Stimulated activated naive CD4-positive, alpha-beta T cell (primary cell): Measurements from ENCODE around the gene PKDCC.
A peak's percentile ranks its signal among the peaks of the same experiment; 100 is the strongest.

ENCODE experiments used
- DNase-seq, 6 experiments: peaks; one replicate each; lab custom pipeline; 2025; lab: John Stamatoyannopoulos, UW

PKDCC gene

GRCh38 chr2:42087137-42087856 is 39.5 kb downstream of the PKDCC start:
- no peak for DNase-seq

DNA sequence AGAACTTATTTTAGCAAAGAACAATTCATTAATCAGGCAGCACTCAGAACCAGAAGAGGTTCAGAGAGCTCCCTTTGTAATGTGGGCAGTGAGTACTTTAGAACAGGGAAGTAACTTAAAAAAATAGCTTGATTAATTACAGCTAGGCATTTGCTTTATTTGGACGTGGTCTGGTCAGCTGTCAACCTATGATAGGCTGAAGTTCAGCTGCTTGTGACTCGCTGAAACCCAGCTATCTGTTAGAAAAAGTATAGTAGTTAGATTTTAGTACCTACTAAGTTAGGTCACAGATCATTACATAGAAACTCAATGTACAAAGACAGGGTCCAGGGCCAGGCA is 40.0 kb downstream of the PKDCC start:
- DNase-seq, result no peak

DNA sequence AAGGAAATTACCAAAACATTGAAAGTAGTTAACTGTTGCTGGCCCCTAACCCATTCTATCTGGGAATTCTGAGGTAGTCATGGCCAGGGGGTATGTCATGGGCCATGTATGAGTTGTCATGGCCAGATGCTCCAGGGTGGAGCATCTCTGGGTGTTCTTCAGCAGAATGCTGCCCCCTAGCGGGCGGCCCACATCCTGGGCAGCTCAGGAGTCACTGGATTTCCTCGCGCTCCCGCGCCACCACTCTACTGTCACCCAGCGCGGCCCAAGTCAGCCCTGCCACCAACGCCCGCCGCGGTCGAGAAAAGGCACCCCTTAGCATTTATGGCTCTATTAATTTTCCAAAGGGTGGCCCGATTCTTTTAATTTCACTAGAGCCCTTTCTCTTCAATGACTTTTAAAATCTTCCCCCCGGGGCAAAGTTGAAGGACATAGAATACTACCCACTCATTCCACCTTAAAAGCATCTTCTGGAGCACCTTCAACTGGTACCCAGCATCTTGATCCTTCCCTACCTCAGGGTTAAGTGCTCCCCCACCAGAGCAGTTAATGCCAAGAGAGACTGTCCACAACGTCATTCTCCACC is 41.6 kb downstream of the PKDCC start:
- DNase-seq, result peak in 5 of 6 experiments; percentile 18 to 61 (median 50)

GRCh38 chr2:42090216-42090615 is 42.4 kb downstream of the PKDCC start:
- DNase-seq, result no peak

DNA sequence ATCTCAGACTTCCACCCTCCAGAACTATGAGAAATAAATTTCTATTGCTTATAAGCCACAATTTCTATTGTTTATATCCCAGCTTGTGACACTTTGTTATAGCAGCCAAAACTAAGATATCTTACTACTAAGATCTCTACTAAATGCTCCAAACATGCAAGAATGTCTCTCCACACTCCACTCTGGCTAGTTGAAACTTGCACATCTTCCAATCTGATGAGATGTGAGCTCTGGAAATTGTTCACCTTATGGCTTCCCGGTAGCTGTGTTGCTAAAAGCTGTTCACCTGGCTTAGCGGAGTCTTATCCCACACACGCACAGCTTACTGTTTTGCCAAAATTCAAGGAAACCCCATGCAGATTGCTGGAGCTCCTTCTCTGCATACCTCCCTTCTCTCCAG is 43.9 kb downstream of the PKDCC start:
- no peak for DNase-seq

DNA sequence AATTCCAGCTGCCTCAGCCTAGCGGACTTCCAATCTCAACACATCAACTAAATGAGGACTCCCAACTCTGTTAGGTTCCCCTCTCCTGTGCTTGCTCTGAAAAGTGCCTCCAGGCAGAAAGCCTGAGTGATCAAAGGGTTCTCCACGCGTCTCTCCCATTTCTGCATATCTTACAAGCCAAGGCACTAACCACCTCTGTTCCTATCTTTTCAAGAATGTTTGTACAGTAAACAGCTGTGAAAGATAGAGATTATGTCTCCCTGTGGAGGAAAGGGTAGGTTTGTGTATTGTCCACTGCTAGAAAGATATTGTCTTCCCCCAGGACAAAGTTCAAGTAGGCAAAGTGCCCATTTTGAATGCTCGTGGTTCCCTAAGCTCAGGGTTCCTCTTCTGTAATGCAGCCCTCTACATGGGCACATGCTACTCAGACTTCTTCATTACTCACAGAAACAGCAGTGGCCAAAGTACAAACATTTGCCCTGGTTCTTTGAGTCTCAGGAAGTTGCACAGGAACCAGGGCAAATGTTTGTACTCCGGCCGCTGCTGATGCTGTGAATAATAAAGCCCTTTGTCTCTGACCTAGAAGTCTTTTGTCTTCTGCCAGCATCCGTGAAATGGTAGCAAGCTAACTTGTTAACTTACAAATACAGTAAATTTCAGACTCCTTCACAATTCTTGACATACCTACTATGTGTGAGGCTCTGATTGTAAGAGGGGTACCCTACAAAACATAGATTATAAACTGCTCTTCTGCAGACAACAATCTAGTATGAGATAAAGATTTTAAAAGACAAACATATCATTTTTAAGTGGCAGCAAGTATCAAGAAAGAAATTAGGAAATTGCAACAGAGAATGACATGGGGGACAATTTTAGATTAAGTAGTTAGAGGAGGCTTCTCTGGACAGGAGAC is 44.5 kb downstream of the PKDCC start:
- DNase-seq, result no peak

GRCh38 chr2:42094114-42094513 is 46.3 kb downstream of the PKDCC start:
- DNase-seq, result no peak

GRCh38 chr2:42095923-42096408 is 48.1 kb downstream of the PKDCC start:
- peak; percentile 55 to 79 (median 67) for DNase-seq

GRCh38 chr2:42096869-42097591 is 49.2 kb downstream of the PKDCC start:
- DNase-seq, result no peak

- peak in 2 of 6 experiments; percentile 17 to 41 for DNase-seq
Measured at GRCh38 chr2:42098571-42099437, 51.0 kb downstream of the PKDCC start.

DNA sequence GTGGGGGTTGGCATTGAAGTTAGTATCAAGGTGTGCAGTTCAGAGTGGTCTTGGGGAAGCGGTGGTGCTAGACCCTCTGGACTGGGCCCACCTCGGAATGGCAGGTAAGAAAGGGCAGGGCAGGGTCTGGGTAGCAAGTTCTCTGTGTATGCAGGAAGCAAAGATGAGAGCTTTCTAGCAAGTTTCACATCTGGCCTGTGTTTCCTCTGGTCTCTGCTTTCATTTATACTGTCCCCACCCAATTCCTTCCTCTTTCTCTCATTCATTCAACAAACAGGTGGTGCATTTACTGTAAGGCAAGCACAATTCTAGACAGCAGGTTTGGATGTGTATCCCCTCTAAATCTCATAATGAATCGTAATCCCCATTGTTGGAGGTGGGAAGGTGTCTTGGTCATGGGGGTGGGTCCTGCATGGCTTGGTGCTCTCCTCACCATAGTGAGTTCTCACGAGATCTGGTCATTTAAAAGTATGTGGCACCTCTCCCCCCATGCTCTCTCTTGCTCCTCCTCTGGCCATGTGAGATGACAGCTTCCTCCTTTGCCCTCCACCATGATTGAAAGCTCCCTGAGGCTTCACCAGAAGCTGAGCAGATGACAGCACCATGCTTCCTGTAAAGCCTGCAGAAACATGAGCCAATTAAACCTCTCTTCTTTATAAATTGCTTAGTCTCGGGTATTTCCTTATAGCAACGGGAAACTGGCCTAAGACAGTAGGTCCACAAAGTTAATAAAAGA is 51.8 kb downstream of the PKDCC start:
- peak in 2 of 6 experiments; percentile 24 to 41 for DNase-seq

DNA sequence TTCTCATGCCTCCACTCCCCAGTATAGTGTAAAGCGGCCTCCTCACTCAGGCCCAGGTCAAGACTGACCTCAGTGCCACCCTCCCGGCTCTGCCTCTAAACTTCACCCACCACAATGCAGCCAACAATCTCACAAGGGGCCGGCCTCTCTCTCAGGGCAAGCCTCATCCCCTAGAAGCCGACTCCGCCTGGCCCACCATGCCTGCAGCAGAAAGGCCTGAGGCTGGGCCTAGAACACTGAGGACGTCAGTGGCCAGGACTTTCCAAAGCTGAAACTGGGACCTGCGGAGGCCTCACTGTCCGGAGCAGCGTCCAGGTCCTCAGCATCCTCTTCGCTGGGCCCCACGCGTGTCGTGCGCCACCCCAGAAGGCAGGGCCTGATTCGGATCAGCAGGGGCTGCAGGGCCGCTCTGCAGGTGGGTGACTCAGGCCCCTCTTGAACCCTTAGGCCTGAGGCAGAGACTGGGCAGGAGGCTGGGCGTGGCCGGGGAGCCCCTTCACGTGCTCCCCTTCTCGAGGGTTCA is 52.9 kb downstream of the PKDCC start:
- DNase-seq, result no peak

- peak; percentile 44 to 70 (median 62) for DNase-seq
Measured at GRCh38 chr2:42101206-42102023, 53.6 kb downstream of the PKDCC start.

DNA sequence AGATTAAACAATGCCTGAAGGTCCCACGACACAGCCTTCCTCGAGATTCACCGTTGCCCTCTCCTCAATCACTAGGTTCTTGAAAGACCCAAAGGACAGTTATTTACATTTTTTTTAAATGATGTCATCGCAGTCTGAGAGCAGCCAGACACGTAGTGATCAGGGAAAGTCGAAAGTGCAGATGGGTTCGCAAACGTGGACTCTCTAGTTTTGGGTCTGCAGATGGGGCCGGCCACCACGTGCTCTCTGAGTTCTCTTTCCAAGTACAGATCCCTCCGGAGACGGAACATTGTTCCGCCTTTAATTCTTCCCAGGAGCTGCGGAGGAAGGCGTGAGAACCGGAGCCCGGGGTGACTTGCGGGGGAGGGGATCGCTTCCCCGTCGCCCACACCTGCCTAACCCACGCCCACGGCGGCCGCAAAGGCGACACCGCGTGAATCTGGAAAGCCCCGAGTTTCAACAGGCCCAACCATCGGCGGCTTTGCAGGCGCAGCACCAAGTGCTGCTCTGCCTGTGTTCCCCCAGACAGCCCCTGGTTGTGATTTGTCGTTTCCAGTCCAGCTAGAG is 54.3 kb downstream of the PKDCC start:
- DNase-seq, result peak; percentile 90 to 94 (median 92)

GRCh38 chr2:42102591-42103450 is 55.0 kb downstream of the PKDCC start:
- peak in 4 of 6 experiments; percentile 57 to 67 (median 60) for DNase-seq

DNA sequence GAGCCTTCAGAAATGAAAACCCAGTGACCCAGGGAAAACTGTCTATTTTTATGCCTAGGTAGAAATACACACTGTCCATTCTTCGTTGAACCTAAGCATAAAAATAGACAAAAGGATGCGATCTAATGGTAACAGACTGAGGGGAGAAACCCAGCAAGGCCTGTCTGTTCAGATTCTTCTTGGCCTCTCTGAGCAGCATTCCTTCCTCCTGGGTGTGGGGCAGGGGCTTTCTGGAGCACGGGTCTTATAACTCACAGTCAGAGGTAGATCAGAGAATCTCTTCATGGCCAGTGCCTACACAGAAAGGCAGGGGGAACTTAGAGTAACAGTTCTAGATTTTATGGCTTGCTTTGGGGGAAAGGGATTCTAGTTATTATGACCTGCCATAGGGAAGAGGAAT is 56.0 kb downstream of the PKDCC start:
- DNase-seq, result peak in 1 of 6 experiments; percentile 14

GRCh38 chr2:42104621-42105020 is 56.8 kb downstream of the PKDCC start:
- peak in 2 of 6 experiments; percentile 39 to 41 for DNase-seq
